Amniotic stem cell (primary cell): Measurements from ENCODE around the gene COL21A1.

Source experiments
- DNase-seq: peaks from one replicate; lab custom pipeline; 2025; lab: John Stamatoyannopoulos, UW

COL21A1 gene

DNA sequence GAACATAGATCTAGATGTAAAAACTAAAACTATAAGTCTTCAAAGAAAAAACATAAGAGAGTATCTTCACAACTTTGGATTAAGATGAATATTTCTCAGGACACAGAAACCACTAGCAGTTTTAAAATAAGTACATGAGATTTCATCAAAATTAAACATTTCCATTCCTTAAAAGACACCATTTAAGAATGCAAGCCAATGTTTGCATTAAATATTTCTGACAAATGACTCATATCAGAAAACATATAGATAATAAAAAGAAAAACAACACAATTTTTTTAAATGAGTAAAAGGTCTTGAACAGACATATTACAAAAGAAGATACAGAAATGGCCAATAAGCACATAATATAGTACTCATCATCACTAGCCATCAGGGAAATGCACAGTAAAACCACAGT is 59.7 kb downstream of the COL21A1 start:
- DNase-seq: no peak

DNA sequence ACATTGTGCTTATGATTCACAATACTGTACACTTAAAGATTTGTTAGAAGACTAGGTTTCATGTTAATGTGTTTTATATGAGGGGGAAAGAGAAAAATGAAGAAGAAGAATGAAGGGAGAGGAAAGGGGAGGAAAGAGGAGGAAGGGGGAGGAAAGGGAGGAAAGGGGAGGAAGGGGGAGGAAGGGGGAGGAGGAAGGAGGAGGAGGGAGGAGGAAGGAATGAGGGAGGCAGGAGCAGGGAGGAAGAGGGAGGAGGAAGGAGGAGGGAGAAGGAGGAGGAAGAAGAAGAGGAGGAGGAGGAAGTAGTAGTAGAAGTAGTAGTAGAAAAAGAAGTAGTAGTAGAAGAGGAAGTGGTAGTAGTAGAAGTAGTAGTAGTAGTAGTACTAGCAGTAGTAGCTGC is 70.6 kb downstream of the COL21A1 start:
- no peak for DNase-seq

DNA sequence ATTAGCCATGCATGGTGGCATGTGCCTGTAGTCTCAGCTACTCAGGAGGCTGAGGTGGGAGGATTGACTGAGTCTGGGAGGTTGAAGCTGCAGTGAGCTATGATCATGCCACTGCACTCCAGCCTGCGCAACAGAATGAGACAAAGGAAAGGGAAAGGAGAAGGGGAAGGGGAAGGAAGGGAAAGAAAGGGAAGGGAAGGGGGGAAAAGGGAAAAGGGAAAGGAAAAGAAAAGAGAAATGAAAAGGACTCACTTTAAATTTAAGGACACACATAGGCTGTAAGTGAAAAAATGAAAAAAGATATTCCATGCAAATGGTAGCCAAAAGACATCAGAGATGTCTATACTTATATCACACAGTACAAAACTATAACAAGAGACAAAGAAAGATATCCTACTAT is 74.2 kb downstream of the COL21A1 start:
- no peak for DNase-seq

DNA sequence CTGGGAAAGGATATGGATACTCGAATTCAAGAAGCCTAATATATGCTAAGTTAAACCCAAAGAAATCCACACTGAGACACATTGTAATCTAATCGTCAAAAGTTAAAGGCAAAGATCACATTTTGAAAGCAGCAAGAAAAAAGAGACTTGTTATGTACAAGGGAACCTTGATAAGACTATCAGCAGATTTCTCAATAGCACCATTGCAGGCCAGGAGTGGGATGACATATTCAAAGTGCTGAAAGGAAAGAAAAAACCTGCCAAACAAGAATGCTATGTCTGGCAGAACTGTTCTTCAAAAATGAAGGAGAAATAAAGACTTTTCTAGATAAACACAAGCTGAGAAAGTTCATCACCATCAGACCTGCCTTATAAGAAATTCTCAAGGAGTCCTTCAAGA is 75.2 kb downstream of the COL21A1 start:
- no peak for DNase-seq

DNA sequence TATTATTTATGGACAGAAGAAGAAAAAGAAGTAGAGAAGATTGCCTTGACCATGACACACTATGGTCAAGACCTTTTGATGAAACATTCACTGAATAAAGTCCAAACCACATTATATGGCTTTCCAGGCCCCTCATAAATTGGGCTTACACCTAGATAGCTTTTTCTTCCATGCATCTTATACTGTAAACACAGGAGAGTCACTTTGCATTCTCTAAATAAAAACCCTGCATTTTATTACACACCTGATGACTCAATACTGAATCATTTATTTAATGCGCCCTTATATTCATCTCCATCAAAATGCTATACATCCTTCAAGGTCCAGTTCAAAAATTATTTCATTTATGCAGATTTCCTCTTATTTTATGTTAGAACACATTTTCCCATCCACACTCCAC is 78.0 kb downstream of the COL21A1 start:
- no peak for DNase-seq

DNA sequence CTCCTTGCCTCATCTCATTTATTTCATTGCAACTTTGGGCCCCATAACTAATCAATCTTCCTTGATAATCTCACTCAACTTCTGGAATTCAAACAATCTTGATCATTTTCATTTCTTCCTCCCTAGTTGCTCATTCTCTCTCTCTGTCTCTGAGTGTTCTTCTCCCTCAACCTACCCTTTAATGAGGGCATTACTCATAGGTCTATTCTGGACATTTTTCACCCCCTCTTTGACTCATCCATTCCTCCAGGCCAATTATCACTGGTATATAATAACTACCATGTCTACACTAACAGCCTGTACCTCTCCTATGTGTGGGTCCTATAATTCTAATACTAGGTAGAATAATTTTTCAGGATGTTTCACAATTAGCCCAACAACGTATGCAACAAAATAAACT is 78.8 kb downstream of the COL21A1 start:
- DNase-seq: no peak

DNA sequence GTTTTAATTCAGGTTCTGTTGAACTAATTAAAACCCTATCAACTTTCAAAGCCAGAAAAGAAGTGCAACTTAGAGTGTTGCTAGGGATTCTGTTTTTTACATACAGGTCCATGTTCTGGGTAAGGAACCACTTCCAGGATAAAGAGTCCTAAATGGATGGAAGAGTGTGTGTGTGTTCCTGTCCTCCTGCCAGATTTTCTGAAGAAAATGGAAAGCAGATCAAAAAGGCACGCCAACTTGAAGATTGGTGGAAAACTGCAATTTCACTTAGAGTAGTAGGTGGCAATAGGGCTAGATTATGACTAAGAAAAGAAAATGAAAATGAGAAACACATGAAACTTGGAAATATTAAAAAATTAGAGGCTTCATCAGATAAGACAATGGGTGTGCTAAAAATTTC is 85.3 kb downstream of the COL21A1 start:
- DNase-seq: no peak

DNA sequence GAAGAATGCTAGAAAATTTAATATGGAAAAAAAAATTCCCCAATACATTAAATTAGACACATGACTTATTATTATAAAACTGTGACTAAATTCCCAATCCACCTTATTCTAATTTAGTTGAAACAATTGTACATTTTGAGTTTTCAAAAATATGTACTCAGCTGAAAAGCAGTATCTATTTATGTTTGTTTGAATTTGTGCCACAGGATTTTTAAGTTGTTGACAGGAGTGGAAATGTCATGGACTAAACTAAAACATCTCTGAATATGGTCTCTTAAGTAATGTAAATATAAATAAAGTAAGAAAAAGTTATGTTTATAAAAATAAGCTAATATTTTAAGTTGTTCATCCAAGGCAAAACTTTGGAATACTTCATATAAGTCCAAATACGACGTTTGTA is 86.9 kb downstream of the COL21A1 start:
- no peak for DNase-seq

DNA sequence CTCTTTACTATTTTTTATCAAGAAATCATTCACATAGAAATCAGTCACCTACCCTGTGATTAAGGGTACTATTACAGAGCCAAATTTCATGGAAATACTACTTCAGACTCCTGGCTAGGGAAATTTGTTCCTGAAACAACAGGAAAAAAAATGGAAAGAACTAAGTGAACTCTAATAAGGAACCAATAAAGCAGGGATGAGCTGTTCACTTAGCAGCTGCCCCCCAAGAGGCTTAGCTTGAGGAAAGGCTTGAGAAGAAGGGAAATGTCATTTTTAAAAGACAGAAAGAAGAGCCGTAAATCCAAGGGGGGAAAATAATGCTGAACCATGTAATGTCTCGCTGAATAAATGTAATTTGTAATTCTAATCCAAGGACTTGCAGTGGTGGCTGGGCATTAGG is 88.8 kb downstream of the COL21A1 start:
- no peak for DNase-seq

DNA sequence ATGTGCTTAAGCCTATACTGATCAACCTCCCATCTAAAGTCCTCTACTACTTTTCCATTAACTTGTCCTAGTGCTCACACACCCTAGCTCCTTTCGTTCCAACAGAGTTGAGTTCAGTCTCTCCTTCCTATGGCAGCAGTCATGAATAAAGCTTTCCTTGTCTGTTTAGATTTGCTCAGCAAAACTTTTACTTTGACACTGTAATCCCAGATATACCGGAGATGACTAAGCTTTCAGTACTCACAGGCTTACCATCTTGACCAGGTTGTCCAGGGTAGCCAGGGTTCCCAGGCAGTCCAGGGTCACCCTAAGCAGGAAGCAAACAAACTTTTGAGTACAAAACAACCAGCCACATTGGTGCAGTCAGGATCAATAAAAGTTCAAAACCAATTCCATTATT is 90.7 kb downstream of the COL21A1 start:
- DNase-seq: no peak

DNA sequence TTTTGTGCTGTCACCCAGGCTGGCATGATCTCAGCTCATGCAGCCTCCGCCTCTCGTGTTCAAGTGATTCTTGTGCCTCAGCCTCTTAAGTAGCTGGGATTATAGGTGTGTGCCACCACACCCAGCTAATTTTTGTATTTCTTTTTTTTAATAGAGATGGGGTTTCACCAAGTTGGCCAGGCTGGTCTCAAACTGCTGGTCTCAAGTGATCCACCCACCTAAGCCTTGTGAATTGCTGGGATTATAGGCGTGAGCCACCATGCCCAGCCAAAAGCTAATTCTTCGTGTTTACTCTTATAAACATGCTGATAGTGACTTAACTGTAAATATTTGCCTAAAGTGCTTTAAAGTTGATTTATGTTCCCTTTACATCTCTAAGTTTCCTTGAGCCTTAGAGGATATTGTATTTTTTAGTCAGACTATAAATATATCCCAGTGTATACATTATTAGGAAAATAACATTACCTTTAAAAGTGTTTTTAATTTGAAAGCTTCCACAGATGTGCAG is 91.7 kb downstream of the COL21A1 start:
- no peak for DNase-seq

DNA sequence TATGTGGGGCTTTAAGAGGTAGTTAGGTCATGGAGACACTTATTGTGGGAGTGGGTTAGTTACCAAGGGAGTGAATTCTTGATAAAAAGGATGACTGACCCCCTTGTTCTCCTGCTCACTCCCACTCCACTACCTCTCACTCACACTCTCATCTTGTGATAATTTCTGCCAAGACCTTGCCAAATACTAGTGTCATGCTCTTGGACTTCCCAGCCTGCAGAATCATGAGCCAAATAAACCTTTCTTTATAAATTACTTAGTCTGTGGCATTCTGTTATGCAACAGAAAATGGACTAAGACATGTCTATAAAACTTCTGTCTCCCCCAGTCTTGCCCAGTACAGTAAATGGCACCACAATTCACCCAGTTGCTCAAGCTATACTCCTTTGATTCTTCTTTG is 93.3 kb downstream of the COL21A1 start:
- no peak for DNase-seq

DNA sequence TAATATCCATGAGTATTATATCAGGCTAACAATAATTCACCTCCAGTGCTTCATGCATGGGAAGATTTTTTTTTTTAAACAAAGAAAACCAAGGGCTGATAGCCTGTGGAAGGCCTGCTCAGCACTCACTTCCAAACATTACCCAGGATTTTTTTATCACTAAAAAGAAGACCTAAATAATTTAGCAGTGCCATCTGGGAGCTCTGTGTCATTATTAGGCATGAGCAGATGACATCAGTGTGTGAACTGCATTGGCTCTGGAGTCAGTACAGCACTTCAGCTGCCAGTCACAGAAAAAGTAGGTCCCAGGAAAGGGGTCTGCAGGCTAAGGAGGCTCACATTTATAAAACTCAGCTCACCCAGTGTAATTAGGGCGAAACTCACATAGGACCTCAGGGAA is 94.8 kb downstream of the COL21A1 start:
- no peak for DNase-seq

DNA sequence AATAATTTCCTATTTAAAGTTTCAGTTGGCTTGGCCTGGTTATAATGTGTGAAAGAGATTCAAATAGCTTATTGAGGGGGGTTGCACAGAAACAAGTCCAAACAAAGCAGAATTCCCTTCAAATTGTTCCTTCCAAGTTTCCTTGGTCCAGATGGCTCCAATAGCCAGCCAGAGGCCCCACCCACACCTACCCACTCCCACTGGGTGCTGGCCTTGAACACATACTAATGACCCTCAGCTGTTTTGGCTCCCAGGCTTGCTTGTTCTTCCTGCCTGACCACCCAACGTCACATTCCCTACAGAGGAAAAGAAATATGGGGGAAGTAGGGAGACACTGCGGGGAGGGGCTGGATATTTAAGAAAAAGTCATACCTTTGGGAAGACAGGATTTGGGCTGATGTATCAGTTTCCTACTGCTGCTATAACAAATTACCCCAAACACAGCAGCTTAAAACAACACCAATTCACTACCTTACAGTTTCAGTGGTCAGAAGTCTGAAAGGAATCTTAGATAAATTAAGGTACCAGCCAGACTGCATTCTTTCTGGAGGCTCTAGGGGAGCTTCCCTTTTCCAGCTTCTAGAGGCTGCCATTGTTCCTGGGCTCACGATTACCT is 95.7 kb downstream of the COL21A1 start:
- no peak for DNase-seq

DNA sequence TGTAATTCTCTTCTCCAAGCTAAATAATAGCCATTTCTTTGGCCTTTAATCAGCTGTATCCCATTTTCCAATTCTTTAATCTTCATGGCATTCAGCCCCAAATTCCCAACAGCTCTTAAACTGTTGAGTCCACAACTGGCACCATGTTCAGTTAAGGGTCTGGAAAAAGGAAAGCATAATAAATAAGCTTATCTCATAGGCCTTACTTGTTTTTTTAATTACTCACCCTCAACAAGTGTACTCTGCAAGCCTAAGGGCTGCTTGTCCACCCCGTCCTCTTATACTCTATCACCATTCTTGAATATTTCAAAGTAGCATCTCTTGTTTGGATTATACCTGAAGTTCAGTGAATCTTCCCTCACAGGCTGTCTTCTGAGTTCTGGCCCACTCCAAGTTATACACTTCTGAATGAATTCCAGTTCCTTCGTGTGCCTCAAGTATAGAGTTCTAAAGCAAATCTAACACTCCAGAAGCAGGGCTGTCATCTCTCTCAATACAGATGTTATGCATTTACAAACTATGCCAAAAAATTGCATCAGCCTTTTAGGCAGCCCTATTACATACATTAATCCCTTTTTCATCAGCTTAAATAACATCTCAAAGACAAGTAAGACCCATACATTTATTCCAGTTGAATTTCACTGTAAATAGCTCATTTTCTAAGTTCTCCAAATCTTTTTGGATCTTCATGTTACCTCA is 98.7 kb downstream of the COL21A1 start:
- DNase-seq: no peak

DNA sequence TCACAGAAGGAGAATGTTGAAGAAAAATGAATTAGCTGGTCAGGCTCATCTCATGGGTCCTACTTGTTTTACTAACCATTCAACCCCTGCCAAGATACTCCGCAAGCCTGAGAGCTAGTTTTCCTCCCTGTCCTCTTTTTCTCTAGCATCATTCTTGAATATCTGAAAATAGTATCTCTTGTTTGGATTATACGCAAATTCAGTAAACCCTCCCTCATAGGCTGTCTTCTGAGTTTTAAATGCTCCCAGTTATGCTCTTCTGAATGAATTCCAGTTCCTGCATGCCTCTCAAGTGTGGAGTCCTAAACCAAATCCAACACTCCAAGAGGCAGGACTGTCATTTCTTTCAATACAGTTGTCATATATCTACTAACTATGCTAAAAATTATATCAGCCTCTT is 99.6 kb downstream of the COL21A1 start:
- no peak for DNase-seq

DNA sequence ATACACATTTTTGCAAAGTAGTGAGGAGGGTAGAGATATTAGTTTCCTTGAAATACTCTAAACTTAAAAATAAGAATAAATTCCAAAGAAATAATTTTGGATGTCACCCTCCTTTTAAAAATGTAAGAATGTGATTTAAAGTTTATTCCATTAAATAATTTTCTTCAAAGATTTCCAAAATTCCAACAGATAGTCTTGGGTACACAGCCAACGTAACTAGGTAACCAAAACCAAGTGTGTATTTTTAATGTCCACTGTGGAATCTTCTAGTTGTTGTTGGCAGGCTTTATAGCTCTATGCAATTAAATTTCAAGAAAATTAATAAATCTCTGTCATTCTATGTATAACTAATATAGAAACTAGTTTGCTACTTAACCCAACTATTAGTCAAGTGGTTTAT is 101.3 kb downstream of the COL21A1 start:
- no peak for DNase-seq

DNA sequence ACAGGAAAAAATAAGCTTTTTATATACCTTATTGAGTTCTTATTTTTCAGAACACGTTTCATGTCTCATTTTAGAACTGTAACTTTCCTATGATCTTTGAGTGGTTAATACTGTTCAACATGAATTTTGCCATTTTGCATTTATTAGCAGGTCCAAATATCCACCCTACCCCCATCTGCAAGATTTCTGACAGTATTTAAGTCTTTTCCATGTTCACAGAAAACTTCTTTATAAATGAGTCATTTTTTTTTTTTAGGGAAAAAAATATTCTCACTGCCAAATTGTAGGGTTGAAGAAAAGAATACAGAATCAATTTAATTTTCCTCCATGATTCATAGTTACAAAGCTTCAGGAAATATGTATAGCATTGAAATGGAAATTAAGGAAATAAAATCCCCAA is 101.8 kb downstream of the COL21A1 start:
- DNase-seq: no peak

DNA sequence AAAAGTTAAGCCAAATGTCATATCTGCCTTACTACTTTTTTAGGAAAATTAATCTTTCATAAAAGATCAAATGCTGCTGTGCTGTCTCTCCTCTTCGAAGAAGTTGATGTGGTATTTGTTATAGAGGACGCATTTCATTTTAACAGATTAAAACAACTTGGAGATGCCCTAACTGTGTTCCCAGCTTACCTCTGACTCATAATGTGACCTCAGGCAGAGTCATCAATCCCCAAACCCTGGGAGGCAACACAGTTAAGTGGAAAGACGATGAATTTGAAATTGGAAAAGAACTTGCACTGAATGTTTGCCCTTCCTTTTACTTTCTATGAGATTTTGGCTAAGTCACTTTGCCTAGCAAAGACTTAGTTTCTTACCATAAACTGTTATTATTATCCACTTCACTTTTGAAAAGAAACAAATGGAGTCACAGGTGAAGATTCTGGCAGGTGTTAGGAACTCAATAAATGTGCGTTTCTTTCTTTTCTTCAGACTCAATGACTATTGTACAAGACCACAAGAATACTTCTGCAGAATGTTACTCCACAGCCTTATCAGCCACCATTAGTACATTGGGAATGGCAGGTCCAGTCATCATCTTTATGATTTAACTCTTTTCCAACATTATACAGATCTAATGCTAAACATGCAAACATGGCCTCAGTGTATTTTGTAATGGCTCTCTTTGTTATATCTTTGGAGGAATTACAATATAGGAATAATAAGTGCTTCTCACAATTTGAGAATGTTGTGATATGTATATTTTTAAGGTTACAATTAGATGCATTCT is 102.6 kb downstream of the COL21A1 start:
- no peak for DNase-seq

DNA sequence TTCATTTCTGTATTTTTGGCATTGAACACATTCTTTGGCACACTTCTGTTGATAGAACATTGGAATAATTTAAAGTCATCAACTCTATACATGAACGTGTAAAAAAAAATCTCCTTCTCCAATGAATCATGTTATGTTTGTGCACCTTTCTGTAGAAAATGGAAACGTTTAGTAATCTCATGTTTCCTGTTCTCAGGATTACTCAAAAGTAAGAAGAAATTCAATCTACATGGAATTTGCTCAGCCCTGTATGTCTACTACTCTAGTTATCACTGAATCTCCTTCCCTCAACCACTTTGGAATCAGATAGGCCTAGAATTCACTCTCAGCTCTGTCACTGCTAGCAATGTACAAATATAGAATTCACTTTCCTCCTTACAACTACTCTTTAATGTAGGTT is 103.6 kb downstream of the COL21A1 start:
- no peak for DNase-seq

DNA sequence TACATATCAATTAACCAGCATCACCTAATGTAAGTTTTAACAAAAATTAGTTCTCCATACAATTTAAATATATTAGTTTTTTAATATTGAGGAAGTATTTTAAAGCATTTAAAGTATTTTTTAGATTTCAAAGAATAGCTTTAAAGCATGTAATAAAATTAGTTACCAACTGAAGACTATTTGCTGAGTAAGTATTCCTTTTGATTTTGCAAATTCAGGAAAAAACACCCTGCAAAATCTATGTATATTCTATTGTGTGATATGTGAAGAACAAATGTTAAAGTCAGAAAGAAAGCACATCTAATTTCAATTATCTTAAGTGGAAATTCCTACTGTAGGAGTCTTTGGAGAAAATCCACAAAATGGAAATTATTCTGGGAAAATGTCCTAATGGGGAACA is 107.3 kb downstream of the COL21A1 start:
- DNase-seq: no peak

DNA sequence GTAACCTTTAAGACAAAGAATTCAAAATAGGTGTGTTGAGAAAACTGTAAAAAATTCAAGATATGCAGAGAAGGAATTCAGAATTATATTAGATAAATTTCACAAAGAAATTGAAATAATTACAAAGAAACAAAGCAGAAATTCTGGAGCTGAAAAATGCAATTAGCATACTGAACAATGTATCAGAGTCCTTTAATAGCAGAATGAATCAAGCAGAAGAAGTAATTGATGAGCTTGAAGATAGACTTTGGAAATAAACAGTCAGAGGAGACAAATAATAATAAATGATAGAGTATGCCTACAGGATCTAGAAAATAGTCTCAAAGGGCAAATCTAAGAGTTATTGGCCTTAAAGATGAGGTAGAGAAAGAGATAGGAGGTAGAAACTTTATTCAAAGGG is 131.7 kb downstream of the COL21A1 start:
- DNase-seq: no peak

DNA sequence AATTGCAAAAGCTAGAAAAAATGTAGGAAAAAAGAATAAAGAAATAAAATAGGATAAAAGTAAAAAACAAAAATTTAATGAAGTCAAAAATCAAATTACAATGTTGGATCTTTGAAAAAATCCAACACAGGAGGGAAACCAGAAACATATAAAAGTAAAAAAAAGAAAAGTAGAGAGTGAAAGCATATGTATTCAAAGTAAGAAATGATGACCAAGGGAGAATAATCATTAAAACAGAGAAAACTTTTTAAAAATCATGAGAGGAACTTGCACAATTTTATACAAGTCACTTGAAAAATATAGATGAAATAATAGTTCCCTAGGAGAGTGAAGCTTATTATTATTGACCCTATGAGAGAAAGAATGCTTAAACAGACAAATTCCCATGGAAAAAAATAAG is 138.2 kb downstream of the COL21A1 start:
- DNase-seq: no peak
